Coronary artery (tissue), 2 donors: Measurements from ENCODE around the gene WDFY4.

Experiments
- DNase-seq: peaks from one replicate; pipeline ENCODE4 v3.0.0-alpha.2; 2017; ENCODE audit warnings: low spot score
- H3K27ac ChIP-seq, 2 donors: fragments of 200-600 bp; sonication (generic); one replicate each; pipeline ENCODE4 v1.5.1; 2016 to 2019
- H3K4me3 ChIP-seq: fragments of 200-600 bp; sonication (generic); 2 replicates; pipeline ENCODE4 v1.5.1; 2016; ENCODE audit warnings: mild to moderate bottlenecking, moderate library complexity
- CTCF ChIP-seq: fragments of 200-600 bp; sonication (generic); IDR thresholded peaks from one replicate; pipeline ENCODE4 v1.5.1; 2019; ENCODE audit warnings: antibody characterized with exemption

WDFY4 gene

GRCh38 chr10:48894911-48895802 lies 210.5 kb downstream of the WDFY4 start:
- H3K27ac ChIP-seq, result no peak overlapping the region
- no peak for TF ChIP-seq CTCF
- DNase-seq, result no peak
- no peak overlapping the region for H3K4me3 ChIP-seq

GRCh38 chr10:48895803-48896195 lies 211.1 kb downstream of the WDFY4 start:
- Histone ChIP-seq H3K27ac (no peak overlapping the region), H3K4me3 (no peak overlapping the region)
- no peak for DNase-seq
- TF ChIP-seq CTCF, result no peak

GRCh38 chr10:48896756-48897440 lies 212.2 kb downstream of the WDFY4 start:
- H3K27ac ChIP-seq, result no peak overlapping the region
- no peak for TF ChIP-seq CTCF
- DNase-seq, result no peak
- H3K4me3 ChIP-seq, result no peak overlapping the region

GRCh38 chr10:48897441-48897790 lies 212.7 kb downstream of the WDFY4 start:
- Histone ChIP-seq H3K4me3 (no peak overlapping the region), H3K27ac (no peak overlapping the region)
- DNase-seq, result no peak
- TF ChIP-seq CTCF, result no peak

GRCh38 chr10:48898426-48898825 lies 213.8 kb downstream of the WDFY4 start:
- no peak overlapping the region for H3K27ac ChIP-seq
- no peak overlapping the region for H3K4me3 ChIP-seq
- DNase-seq, result no peak
- TF ChIP-seq CTCF, result no peak

GRCh38 chr10:48899781-48900180 lies 215.1 kb downstream of the WDFY4 start:
- TF ChIP-seq CTCF, result no peak
- no peak overlapping the region for H3K27ac ChIP-seq
- no peak overlapping the region for H3K4me3 ChIP-seq
- DNase-seq, result no peak

GRCh38 chr10:48900371-48900801 lies 215.7 kb downstream of the WDFY4 start:
- no peak overlapping the region for H3K27ac ChIP-seq
- no peak overlapping the region for H3K4me3 ChIP-seq
- DNase-seq, result no peak
- TF ChIP-seq CTCF, result no peak
